Prostate gland (tissue), 2 donors: ENCODE results near the gene NOC4L.

Source experiments
- CTCF ChIP-seq, 4 experiments: fragments of 200-600 bp in 2 of 4; fragments of 450-650 bp in 2 of 4; sonication (generic) in 2 of 4; IDR thresholded peaks; 1 replicate in 3 of 4; 2 replicates in 1 of 4; pipeline ENCODE4 v1.5.1; 2016 to 2019; ENCODE audit warnings: antibody characterized with exemption in 4 of 4, mild to moderate bottlenecking in 2 of 4, moderate library complexity in 2 of 4
- POLR2AphosphoS5 ChIP-seq: sonication (generic); formaldehyde crosslinking; IDR thresholded peaks from one replicate; pipeline ENCODE4 v1.6.1; 2017; ENCODE audit warnings: antibody characterized with exemption

GRCh38 chr12:132153501-132154340, 9.5 kb downstream of the NOC4L start:
- peak; percentile 75 to 94 (median 90) for TF ChIP-seq CTCF (IDR thresholded peaks at IDR 0.05)
- TF ChIP-seq POLR2AphosphoS5, result no peak
